Ishikawa (cell line): ENCODE results near the gene STRIP1.

Experiments
- CEBPB ChIP-seq: IDR thresholded peaks from 2 replicates; pipeline ENCODE4 v1.6.1; 2012
- CREB1 ChIP-seq: IDR thresholded peaks from 2 replicates; pipeline ENCODE4 v1.6.1; 2012; ENCODE audit warnings: low read depth
- EGR1 ChIP-seq: IDR thresholded peaks from 2 replicates; pipeline ENCODE4 v1.6.1; 2012
- EP300 ChIP-seq: IDR thresholded peaks from 2 replicates; pipeline ENCODE4 v1.6.1; 2012; ENCODE audit warnings: borderline replicate concordance
- FOXM1 ChIP-seq: IDR thresholded peaks from 2 replicates; pipeline ENCODE4 v1.6.1; 2012; ENCODE audit warnings: low read depth, borderline replicate concordance
- NFIC ChIP-seq: IDR thresholded peaks from 2 replicates; pipeline ENCODE4 v1.6.1; 2012
- RAD21 ChIP-seq: IDR thresholded peaks from 2 replicates; pipeline ENCODE4 v1.6.1; 2012; ENCODE audit warnings: low read depth
- TAF1 ChIP-seq: IDR thresholded peaks from 2 replicates; pipeline ENCODE4 v1.6.1; 2012; ENCODE audit warnings: low read depth, mild to moderate bottlenecking
- TCF12 ChIP-seq: IDR thresholded peaks from 2 replicates; pipeline ENCODE4 v1.6.1; 2012; ENCODE audit warnings: low read depth
- TEAD4 ChIP-seq: IDR thresholded peaks from 2 replicates; pipeline ENCODE4 v1.6.1; 2012
- YY1 ChIP-seq: IDR thresholded peaks from 2 replicates; pipeline ENCODE4 v1.6.1; 2012; ENCODE audit warnings: low read depth
- ZBTB7A ChIP-seq: IDR thresholded peaks from 2 replicates; pipeline ENCODE4 v1.6.1; 2012; ENCODE audit warnings: low read depth
- TF ChIP-seq, protein P1 (sequence below): IDR thresholded peaks from 2 replicates; pipeline ENCODE4 v1.6.1; 2012
- TF ChIP-seq, protein P2 (sequence below): IDR thresholded peaks from 2 replicates; pipeline ENCODE4 v1.6.1; 2012
- TF ChIP-seq, protein P3 (sequence below): IDR thresholded peaks from 2 replicates; pipeline ENCODE4 v1.6.1; 2012; ENCODE audit warnings: low read depth, mild to moderate bottlenecking

STRIP1 gene

DNA sequence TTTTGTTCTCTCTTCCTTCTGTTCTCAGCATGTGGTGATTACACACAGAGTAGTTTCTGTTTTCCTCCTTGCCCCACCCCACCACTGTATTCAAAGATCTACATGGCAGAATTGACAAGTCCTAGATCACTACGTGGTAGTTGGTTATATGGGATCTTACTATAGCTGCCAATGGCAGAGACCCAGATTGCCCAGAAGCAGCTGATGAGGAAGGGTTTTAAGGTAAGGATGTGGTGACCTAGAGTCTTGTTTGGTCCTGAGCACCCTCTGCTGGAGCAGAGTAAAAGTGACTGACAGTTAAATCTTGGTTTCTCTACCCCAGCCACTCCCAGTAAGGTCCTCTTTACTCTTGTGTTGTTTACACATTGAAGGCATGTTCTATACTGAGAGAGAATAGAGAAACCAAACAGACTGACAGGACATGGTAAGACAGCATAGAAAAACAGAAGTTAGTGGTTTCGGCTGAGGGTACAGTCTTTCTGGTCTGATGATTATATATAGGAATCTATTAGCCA, 22.8 kb upstream of the STRIP1 start:
- TF ChIP-seq NFIC = no peak
- peak; percentile 63 for TF ChIP-seq RAD21

DNA sequence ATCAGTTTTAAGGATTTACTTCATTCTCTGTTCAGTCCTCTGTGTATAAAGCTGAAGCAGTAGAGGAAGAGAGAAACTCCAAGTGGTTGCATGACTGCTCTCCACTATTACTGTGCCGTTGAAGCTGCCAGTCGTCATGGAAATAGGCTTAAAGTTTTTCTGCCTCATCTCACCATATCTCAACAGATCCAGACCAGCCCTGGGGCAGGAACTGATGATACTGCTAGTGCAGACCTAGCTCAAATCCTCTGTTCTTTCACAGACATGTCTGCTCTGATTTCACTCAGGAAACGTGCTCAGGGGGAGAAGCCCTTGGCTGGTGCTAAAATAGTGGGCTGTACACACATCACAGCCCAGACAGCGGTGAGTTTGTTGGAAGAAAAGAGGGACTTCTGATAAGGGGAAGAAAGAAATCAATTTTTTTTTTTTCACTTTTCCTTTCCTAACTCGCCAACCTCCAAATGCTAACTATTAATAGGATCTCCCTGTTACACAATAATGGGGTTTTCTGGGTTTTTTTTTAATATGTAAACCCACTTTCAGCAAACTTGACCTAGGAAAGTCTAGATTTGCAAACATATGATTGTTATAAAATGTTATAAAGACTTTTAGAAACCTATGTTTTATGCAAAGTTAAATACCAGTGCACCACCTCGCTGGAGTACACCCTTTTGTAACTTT, 22.2 kb upstream of the STRIP1 start:
- no peak for TF ChIP-seq CREB1
- TF ChIP-seq, protein P1, sequence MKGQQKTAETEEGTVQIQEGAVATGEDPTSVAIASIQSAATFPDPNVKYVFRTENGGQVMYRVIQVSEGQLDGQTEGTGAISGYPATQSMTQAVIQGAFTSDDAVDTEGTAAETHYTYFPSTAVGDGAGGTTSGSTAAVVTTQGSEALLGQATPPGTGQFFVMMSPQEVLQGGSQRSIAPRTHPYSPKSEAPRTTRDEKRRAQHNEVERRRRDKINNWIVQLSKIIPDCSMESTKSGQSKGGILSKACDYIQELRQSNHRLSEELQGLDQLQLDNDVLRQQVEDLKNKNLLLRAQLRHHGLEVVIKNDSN = no peak
- no peak for TF ChIP-seq FOXM1
- TF ChIP-seq EP300 = no peak
- TF ChIP-seq CEBPB = no peak
- no peak for TF ChIP-seq NFIC
- TF ChIP-seq RAD21 = no peak
- no peak for TF ChIP-seq YY1
- TF ChIP-seq, protein P2, sequence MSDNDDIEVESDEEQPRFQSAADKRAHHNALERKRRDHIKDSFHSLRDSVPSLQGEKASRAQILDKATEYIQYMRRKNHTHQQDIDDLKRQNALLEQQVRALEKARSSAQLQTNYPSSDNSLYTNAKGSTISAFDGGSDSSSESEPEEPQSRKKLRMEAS = no peak
- TF ChIP-seq TAF1 = no peak
- TF ChIP-seq, protein P3, sequence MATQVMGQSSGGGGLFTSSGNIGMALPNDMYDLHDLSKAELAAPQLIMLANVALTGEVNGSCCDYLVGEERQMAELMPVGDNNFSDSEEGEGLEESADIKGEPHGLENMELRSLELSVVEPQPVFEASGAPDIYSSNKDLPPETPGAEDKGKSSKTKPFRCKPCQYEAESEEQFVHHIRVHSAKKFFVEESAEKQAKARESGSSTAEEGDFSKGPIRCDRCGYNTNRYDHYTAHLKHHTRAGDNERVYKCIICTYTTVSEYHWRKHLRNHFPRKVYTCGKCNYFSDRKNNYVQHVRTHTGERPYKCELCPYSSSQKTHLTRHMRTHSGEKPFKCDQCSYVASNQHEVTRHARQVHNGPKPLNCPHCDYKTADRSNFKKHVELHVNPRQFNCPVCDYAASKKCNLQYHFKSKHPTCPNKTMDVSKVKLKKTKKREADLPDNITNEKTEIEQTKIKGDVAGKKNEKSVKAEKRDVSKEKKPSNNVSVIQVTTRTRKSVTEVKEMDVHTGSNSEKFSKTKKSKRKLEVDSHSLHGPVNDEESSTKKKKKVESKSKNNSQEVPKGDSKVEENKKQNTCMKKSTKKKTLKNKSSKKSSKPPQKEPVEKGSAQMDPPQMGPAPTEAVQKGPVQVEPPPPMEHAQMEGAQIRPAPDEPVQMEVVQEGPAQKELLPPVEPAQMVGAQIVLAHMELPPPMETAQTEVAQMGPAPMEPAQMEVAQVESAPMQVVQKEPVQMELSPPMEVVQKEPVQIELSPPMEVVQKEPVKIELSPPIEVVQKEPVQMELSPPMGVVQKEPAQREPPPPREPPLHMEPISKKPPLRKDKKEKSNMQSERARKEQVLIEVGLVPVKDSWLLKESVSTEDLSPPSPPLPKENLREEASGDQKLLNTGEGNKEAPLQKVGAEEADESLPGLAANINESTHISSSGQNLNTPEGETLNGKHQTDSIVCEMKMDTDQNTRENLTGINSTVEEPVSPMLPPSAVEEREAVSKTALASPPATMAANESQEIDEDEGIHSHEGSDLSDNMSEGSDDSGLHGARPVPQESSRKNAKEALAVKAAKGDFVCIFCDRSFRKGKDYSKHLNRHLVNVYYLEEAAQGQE = no peak
- no peak for TF ChIP-seq EGR1
- no peak for TF ChIP-seq TEAD4
- TF ChIP-seq TCF12 = no peak
- TF ChIP-seq ZBTB7A = no peak

DNA sequence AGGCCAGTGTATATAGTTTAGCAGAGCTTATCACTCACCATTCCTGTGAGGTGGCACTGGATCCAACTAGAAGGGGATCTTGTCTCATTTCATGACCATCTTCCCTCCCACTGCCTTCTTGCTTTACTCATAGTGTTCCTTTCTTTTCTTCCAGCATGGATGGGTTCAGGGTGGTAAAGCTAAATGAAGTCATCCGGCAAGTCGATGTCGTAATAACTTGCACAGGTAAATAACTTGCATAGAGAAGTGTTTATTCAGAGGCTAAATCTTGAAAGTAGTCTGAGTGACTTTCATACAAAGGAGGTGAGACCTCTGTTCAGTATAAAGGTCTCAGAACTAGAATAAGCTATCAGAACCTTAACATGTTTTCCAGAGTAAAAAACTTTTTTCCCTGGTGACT, 16.6 kb upstream of the STRIP1 start:
- TF ChIP-seq FOXM1 = no peak
- TF ChIP-seq NFIC = no peak
- no peak for TF ChIP-seq YY1
- TF ChIP-seq EGR1 = no peak
- no peak for TF ChIP-seq EP300
- no peak for TF ChIP-seq CEBPB
- no peak for TF ChIP-seq RAD21
- no peak for TF ChIP-seq TEAD4
- no peak for TF ChIP-seq TCF12
- no peak for TF ChIP-seq ZBTB7A
- TF ChIP-seq, protein P1 = no peak
- TF ChIP-seq, protein P2 = no peak
- no peak for TF ChIP-seq TAF1
- TF ChIP-seq, protein P3 = no peak
- no peak for TF ChIP-seq CREB1

DNA sequence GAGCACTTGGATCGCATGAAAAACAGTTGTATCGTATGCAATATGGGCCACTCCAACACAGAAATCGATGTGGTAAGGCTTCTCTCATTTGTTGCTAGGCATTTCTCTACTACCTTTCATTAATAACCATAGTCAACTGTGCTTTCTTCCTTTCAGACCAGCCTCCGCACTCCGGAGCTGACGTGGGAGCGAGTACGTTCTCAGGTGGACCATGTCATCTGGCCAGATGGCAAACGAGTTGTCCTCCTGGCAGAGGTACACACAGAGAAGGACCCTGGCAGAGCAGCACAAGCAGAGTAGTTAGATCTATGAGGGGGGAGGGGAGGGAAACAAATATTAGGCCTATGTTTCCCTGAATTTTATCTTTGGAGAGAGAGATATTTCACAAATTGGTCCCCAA, 16.0 kb upstream of the STRIP1 start:
- TF ChIP-seq YY1 (no peak), EP300 (no peak), TEAD4 (no peak), EGR1 (no peak), CREB1 (no peak), TAF1 (no peak), RAD21 (no peak), TCF12 (no peak), CEBPB (no peak), ZBTB7A (no peak)
- TF ChIP-seq, protein P3 = no peak
- TF ChIP-seq, protein P2 = no peak
